ENCODE measurements around the gene NXPH2.
"Not testable (repeated sequence)": the region's sequence is repeated elsewhere in the genome, so short reads cannot be mapped to it uniquely, and the experiment has no call there.

The NXPH2 gene

GRCh38 chr2:138707392-138708074 lies 72.7 kb downstream of the NXPH2 start:
- DNase-seq = no peak

DNA sequence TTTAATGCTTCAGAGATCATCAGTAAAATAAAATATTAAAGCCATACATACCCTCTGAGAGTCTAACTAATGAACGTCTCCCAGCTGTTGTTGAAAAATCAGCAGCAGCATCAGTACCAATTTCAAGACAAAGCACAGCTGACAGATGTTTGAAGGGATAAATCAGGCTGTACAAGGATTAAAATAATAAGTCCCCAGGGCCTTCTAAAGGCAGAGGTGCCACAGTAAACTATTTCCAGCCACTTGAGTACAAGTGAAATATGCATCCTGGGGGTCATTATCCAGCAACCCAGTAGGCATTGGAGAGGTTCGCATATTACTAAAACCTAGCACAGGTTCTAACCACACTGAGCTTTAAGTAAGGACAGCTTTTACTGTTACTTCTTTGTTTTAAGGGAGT lies 76.9 kb downstream of the NXPH2 start:
- DNase-seq = no peak

DNA sequence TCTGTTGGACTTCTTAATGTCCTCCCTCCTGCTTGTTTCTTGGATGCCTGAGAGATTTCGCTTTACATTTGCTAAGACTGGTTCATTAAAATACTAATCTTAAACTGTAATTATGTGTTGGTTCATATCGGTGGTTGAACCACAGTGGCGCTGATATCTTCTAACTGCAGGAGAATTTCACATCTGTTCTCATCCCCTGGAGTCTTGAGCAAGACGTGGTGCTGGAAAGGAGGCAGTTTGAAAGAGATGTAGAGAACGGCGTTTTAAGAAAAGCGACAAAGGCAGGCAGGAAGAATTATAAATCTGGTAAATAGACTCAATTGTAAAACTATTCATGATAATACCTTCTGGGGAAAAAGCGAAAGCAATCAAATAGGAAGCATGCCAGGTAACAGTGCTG lies 79.5 kb downstream of the NXPH2 start:
- no peak for DNase-seq

DNA sequence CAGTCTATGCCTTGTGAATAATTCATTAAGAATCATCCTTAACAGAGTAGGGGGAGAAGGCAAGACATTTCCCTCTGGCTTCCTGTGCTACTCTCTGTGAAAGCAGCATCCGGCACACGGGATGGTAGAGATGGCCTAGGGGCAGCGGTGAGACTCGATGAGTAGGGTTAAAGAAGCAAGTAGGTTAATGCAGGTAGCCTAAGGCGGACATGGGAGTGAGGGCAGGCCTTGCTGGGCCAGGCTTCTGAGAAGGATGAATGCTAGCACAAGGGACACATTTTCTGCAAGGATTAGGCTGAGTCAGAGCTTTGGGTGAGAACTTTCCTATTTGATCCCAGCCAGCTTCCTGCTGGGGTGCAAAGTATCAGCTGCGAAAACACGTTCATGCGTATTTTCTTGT lies 80.8 kb downstream of the NXPH2 start:
- no peak for DNase-seq

GRCh38 chr2:138698428-138698827 lies 81.8 kb downstream of the NXPH2 start:
- no peak for DNase-seq

GRCh38 chr2:138691667-138692066 lies 88.5 kb downstream of the NXPH2 start:
- no peak for DNase-seq

GRCh38 chr2:138689705-138690104 lies 90.5 kb downstream of the NXPH2 start:
- peak; percentile 4 for DNase-seq

DNA sequence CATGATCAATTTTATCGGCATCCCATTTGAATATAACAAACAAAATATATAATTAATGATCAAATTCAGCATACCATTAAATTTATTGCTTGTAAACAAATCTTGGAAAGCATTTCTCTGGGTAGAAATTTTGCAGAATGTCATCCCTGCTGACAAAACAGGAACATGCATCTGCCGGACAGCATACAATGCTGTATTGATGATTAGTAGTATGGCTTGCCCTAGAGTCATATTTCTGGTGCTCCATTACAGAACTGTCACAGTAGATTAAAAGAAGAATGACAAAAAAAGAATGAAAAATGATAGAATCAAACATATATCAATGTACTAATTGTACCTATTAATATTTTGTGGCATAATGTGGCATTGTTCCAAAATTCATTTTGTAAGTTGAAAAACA lies 98.0 kb downstream of the NXPH2 start:
- DNase-seq = no peak

- no peak for DNase-seq
Measured at GRCh38 chr2:138677221-138677620, 103.0 kb downstream of the NXPH2 start.

DNA sequence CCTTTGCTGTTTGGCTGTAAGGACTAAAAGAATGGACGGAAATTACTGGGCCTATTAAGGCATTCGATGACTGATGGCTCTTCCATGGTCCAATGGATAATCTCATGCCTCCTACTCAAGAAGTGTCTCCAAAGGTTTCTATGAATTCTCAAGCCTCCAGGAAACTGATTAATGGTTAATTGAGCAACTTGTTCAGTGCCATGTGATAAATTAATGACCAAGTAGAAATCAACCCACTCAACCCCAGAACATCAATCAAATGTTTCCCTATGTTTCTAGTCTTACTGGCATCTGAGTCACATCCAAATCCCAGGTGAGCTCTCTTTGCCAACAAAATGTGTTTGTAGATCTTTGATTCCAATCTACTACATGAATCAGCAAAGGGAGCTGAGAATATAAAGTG lies 103.6 kb downstream of the NXPH2 start:
- DNase-seq = no peak

DNA sequence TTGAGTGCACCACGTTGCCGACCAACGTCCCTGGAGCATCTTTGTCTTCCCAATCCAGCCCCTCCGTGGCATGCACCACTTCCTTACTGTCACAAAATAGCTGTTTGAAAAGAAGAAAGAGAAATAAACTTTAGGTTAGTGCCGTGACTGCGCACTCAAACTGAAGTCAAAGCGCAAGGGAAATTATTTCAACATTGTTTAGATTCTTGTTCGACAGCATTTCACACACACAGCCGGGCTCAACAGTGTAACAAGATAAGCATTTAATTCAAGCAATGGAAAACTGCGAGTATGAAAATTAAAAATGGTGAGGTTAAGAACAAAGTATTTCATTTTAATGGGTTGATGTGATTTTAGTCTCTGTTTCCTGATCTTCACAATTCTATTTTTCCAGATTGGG lies 108.6 kb downstream of the NXPH2 start:
- DNase-seq = no peak

- DNase-seq = no peak
Measured at GRCh38 chr2:138670734-138671133, 109.5 kb downstream of the NXPH2 start.

GRCh38 chr2:138665937-138666336 lies 114.3 kb downstream of the NXPH2 start:
- DNase-seq = no peak

DNA sequence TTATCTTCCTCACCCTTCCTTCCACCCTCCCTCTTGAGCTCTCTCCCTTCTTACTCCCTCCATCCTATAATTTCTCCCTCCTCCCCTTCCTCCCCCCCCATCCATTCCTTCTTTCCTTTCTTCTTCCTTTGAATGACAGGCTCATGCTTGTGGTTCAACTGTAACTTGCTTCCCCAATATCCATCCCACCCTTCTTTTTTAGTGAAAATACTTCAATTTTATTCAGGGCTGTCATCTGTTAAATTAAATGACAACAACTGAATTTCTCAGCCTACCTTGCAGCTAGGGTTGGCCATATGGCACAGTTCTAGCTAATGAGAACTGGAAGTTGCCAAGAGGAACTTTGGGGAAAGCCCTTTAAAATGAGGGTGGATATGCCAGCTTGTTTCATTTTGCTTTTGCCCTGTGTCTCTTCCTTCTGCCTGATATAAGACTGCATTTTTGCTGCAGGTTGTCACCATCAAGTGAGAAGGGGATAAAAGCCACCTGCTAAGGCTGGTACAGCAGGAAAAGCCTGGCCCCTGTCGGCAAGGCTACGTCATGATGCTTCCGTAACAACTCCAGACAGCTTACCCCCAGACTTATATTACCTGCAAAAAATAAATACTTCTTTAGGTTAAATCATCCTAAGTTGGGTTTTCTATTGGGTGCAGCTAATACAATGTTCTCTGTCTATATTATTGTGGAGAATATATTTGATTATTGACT lies 121.8 kb downstream of the NXPH2 start:
- DNase-seq = no peak

GRCh38 chr2:138654146-138654545 lies 126.0 kb downstream of the NXPH2 start:
- DNase-seq = no peak

DNA sequence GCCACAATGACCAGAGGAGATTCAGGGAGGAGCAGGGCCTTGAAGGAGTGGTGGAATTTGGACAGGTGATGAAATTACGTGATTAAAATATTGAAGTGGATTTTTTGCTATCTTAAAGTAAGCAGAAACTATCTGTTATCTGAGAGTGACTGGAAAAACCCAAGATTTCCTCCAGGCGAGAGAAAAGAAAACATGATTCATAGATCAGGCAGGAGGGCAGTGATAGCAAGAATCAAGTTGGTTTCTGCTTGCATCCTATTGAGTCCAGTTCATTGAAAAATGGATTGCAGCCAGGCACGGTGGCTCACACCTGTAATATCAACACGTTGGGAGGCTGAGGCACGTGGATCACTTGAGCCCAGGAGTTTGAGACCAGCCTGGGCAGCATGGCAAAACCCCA lies 127.8 kb downstream of the NXPH2 start:
- no peak for DNase-seq

GRCh38 chr2:138649571-138649970 lies 130.6 kb downstream of the NXPH2 start:
- no peak for DNase-seq

DNA sequence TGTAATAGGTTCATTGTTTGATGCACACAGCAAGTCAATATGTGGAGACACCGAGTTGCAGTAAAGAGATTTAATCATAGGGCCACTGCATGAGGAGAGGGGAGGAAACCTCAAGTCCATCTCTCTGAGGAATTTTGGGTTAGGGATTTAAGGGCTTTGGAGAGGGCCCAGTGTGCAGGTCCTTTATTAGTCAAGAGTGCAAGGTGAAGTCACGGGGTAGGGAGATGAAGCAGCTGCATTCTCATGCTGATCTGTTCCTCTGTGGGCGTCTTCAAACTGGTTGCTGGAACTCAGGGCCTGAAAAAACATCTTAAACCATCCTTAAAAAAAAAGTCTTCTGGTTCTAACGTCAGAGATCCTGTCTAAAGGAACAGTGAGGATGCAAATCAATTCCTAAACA lies 131.6 kb downstream of the NXPH2 start:
- no peak for DNase-seq

- not testable (repeated sequence) for DNase-seq
Measured at GRCh38 chr2:138644776-138645175, 135.4 kb downstream of the NXPH2 start.

- no peak for DNase-seq
Measured at GRCh38 chr2:138640921-138641676, 139.1 kb downstream of the NXPH2 start.

DNA sequence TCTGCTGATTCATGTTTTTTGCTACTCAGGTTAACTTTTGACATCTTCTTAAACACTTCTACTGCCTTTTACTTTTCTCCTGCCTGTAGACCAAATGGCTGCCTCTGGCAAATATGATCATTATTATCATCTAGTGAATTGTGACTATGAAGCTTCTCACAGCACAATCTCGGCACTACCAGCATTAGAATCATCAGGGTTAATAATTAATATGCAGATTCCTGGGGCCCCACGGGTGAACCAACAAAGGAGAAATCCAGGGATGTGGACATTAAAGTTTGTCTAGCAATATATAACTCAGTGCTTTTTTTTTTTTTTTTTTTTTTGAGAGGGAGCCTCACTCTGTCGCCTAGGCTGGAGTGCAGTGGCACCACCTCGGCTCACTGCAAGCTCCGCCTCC lies 142.5 kb downstream of the NXPH2 start:
- no peak for DNase-seq

GRCh38 chr2:138637061-138637460 lies 143.1 kb downstream of the NXPH2 start:
- DNase-seq = no peak

DNA sequence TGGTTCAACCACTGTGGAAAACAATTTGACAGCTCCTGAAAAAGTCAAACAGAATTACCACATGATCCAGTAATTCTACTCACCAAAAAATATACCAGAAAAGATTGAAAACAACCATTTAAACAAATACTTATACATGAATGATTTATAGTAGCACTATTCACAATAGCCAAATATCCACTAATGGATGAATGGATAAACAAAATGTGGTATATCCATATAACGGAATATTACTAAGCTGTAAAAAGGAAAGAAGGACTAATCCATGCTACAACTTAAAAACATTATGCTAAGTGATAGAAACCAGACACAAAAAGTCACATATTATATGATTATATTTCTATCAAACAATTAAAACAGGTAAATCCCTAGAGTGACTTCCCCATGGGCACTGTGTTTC lies 147.1 kb downstream of the NXPH2 start:
- DNase-seq = no peak

DNA sequence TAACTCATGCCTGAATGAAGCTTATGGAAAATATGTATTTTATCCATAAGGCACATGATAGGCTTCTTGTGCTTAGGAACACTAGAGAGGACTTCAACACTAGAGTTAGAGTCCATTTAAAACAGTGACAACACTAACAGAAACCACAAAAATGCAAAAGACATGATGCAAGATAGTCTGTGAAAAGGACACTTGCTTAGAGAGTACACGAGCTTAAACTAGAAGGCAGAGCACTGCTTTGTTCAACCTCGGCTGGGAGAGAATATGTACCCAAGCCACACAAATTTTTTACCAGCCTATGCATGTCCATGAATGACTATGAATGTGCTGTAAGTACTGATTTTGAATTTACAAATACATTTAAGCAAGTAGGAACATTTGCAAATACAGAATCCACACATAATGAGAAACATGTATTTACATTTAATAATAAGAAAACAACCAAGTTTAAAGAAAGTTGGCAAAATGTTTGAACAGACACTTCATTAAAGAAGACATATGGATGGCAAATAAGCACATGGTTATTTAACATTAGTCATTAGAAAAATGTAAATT lies 148.0 kb downstream of the NXPH2 start:
- DNase-seq = no peak
